ENCODE data around the gene SNAP47.
"Not testable (repeated sequence)": the region's sequence is repeated elsewhere in the genome, so short reads cannot be mapped to it uniquely, and the experiment has no call there.

SNAP47 gene

DNA sequence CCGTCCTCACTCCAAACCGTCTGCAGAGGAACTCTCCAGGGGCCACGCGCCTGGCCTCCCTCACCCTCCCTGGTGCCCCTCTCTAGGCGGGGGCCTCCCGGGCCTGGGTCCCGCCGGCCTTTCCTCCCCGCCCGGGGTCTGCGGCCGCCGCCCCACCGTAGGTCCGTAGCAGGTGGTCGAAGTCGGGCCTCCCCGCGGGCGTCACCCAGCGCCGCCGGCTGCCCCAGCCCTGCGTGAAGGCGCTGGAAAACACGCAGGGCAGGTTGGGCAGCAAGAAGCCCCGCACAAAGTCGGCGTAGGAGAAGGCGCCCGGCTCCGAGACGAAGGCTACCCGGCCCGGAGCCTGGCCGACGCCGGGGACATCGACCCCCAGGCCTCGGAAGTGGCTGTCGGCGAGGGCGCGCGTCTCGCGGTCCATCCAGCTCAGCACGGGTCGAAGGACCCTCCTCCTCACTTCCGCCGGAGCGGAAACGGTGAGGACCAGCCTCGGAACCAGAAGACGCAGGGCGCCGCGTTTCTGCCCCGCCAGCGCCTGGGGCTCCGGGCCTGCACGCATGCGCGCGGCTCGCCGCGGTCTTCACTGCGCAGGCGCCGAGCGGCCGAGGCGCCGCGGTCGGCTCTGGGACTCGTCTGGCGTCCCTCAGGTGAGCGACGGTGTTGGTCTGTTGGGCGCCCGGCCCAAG lies at the start of gene SNAP47, which contains the start of gene JMJD4:
SNAP47 (plus strand) TSS at position 580 of the 683 bp plus-strand sequence. CDS start 12,302 bp downstream, outside the sequence.
JMJD4 (minus strand) TSS at position 447 of the 683 bp plus-strand sequence; CDS start at position 418, 29 bp downstream.
- peak; percentile 85 for DNase-seq (ENCODE audit: low read depth, low spot score)

DNA sequence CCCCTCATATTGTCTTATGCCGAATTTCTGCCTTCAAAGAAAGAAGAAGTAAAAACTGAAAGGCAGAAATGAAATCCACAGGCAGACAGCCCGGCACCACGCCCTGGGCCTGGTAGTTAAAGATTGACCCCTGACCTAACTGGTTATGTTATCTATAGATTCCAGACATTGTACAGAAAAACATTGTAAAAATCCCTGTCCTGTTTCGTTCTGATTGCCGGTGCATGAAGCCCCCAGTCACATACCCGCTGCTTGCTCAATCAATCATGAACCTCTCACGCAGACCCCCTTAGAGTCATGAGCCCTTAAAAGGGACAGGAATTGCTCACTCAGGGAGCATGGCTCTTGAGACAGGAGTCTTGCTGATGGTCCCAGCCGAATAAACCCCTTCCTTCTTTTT lies 49.4 kb upstream of the SNAP47 start:
- DNase-seq (ENCODE audit: low read depth, low spot score), result no peak

- no peak for DNase-seq (ENCODE audit: low read depth, low spot score)
These were observed 37.8 kb upstream of the SNAP47 start for GRCh38 chr1:227697321-227697864.

GRCh38 chr1:227701631-227702030 lies 33.6 kb upstream of the SNAP47 start:
- not testable (repeated sequence) for DNase-seq (ENCODE audit: low read depth, low spot score)

DNA sequence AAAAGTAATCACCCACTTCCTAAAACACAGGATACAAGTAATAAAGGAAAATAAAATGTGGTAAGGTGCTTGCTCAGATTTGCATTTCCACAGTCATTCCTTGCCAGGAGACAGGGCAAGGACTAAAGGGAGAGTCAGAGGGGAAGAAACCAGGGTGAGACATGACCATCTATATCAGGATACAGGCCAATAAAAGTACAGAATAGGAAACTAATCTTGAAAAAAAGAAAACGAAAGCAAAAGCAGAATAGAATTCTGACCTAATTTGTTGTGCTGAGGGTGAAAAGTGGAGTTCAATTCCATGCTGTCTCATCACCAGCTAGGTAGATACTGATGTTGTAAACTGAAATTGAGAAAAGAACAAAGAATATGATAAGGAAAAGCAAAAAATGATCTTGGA lies 27.4 kb upstream of the SNAP47 start:
- DNase-seq (ENCODE audit: low read depth, low spot score), result no peak

DNA sequence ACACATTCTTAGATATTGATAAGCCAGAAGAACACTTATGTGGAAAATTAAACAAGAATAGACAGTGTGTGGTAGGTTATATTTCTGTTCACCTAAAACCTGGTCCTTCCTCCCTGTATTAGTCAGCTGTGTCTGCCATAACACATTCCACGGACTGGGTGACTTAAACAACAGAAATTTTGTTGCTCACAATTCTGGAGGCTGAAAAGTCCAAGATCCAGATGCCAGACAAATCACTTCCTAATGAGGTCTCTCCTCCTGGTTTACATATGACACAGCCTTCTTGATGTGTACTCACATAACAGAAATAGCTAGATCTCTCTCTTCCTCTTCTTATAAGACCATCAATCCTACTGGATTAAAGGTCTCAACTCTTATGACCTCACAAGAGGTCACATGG lies 25.8 kb upstream of the SNAP47 start:
- no peak for DNase-seq (ENCODE audit: low read depth, low spot score)

DNA sequence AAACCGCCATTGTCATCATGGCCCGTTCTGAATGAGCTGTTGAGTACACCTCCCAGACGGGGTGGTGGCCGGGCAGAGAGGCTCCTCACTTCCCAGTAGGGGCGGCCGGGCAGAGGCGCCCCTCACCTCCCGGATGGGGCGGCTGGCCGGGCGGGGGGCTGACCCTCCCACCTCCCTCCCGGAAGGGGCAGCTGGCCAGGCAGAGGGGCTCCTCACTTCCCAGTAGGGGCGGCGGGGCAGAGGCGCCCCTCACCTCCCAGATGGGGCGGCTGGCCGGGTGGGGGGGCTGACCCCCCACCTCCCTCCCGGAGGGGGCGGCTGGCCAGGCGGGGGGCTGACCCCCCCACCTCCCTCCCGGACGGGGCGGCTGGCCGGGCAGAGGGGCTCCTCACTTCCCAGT lies 24.8 kb upstream of the SNAP47 start:
- DNase-seq (ENCODE audit: low read depth, low spot score), result not testable (repeated sequence)

DNA sequence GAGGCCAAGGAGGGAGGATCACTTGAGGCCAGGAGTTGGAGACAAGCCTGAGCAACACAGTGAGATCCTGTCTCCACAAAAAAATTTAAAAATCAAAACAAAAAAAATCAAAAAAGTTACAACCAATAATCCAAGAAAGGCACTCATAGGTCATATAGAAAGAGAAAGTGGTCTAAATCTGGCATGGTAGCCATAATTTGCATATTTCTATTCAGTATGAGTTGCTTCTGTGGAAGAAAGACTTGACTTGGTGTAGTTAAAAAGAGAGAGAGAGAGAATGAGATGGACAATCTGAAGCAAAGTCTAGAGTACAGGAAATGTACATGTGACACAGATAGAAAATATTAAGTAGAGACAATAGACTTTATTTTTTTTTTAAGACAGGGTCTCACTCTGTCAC lies 22.6 kb upstream of the SNAP47 start:
- DNase-seq (ENCODE audit: low read depth, low spot score), result no peak

- DNase-seq (ENCODE audit: low read depth, low spot score), result no peak
These were observed 16.3 kb upstream of the SNAP47 start for GRCh38 chr1:227718932-227719331.

DNA sequence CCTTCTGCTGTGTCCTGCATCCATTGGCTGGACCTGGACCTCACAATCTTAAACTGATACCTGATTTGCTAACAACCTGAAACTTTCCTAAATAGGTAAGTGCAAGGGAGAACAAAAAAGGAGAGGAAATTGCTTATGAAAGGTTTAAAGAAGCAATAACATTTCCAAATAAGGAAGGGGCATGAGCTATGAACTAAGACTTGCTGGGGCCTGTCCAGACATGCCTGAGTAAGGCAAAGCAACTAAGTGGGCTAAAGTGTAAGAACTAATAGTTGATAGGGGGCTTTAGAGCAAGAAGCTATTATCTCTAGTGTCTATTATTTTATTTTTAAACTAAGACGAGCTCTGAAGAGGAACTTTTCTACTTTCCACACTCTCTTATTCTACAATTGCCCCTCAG lies 11.8 kb upstream of the SNAP47 start:
- no peak for DNase-seq (ENCODE audit: low read depth, low spot score)

DNA sequence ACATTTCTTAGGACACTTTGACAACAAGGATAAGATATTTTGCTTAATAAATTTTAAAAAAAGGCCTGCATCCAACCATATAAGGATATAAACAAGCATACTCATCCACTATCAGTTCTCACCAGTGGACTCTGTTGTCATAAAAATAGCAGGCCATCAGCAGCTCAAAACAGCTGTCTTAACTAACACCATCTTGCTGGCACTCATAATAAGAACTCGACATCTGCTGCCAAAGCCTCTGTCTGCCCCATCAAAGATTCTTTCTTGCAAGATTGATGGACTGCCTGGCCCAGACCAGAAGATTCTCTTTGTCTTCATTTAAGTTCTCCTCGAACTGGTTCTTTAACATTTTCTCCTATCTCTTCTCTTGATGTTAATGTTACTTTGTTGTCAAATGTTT lies 10.2 kb upstream of the SNAP47 start:
- no peak for DNase-seq (ENCODE audit: low read depth, low spot score)

- no peak for DNase-seq (ENCODE audit: low read depth, low spot score)
These were observed 8.9 kb upstream of the SNAP47 start for GRCh38 chr1:227726318-227726717.

DNA sequence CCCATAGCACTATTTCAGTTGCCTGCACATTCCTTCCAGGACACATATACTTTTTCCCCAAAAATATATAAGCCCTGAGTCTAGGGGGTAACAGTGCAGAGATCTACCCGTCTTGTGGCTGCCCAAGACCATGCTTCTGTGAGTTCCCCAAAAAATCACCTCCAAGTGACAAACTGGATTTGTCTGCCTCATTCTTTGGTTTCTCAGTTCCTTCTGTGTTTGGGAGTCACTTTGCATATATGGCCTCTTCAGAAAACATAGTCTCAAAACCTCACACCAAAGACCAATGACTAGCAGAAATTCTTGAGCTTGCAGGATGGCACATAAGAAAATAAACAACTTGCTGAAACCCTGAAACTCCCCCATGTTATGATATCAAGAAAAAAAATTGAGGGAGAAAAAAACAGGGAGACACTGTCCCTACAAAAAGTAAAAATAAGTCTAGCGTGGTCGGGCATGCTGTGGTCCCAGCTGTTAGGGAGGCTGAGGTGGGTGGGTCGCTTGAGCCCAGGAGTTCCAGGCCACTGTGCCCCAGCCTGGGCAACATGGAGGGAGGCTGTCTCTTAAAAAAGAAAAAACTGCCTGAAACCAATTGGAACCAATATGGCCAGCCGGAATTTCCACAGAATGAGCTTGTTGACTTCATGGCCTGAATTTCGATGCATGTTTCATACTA lies 8.2 kb upstream of the SNAP47 start:
- DNase-seq (ENCODE audit: low read depth, low spot score), result no peak

DNA sequence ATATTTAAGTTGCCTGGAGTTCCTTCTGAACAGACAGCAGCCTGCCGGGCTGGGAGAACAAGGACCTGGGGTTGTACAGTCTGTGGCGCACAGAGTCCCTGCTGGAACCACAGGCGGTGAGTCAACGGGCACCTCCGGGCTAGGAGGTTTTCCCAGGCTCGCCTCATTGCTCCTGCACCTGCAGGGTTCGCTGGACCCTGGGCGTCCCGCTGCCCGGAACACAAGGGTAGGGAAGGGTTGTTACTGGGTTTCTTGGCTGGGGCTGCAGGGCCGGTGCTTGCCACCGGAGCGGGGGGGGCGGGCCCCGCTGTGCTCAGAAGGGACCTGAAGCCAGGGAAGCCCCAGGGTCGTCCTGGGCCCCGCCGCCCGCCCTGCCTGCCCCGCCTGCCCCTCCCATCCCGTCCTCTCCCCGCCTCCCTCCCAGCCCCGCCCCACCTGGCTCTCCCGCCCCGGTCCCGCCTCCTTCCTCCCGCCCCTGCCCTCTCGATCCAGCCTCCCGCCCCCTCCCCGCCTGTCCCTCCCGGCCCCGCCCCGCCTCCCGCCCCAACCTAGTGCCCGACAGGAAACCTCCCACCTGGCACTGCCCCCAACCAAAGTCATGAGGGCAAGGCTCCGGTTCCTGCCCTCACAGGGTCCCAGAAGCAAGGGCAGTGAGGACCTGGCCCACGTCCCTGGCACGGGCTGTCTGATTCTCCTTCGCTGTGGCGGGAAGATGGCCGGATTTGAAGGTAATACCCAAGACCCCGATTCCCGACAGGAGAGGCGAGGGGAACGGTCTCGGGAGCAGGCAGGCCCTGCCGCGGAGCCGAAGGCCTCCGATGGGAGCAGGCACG lies 7.0 kb upstream of the SNAP47 start:
- DNase-seq (ENCODE audit: low read depth, low spot score), result no peak

GRCh38 chr1:227728892-227729143 lies 6.4 kb upstream of the SNAP47 start:
- no peak for DNase-seq (ENCODE audit: low read depth, low spot score)

DNA sequence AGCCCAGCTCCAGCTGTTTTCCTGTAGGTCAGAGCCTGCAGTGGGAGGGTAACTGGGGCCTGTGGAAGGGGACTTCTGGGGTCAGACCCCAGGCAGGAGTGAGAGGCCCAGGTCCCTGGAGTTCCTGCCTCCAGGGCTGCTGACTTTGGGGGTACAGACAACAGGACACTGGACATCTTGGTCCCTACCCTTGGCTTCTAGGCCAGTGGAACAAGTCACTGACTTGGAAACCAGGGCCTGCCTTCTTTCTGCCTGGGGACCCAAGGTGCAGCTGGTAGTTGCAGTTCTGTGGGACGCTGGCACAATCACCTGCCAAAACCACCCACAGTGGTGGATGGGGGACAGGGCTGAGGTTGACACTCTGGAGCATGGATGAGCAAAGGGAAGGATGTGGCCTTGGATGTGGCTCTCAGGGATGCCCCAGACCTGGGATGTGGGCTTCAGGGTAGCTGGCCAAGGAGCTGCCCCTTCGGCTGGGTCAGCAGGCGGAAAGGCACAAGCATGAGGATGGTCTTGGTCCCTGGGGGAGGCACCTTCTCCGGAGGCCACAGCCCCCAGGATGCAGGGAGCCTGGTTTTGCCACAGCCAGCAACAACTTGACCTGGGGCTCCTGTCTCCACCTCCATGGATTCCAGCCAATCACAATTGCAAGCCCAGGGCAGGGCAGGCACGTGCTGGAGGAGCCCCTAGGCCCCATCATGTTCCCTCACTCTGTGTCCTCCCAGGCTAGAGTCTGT lies 5.9 kb upstream of the SNAP47 start:
- no peak for DNase-seq (ENCODE audit: low read depth, low spot score)

DNA sequence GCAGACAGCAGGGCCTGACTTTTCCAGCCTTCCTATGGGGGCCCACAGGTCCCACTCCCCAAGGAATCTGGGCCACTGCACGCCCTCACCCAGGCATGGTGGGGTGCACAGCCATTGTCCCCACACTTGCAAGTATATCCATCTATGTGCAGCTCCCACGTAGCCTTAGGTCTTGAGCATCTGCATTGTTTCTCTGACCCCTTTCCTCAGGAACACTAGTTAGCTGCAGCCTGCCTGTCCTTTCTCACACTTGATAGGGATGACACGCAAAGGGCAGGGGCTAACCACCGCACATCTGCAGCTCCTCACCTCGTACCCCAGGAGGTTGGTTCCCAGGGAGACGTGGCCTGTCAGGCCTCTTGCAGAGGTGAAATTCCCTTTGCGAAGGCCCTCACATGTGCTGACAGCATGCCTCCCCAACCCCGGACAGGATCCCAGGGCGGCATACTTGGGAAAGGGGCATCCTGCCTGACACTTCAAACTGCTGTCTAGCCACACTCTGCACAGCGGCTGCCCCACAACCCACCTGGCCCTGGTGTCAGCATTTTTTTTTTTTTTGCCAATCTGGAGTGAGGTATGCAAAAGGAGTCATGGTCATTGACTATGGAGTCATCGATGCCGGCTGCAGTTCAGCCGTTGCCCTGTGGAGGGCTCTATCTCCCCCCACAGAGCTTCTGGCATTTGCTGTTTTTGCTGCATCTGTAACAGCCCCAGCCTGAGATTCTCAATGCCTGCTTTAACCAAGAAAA lies 5.2 kb upstream of the SNAP47 start:
- DNase-seq (ENCODE audit: low read depth, low spot score), result no peak

DNA sequence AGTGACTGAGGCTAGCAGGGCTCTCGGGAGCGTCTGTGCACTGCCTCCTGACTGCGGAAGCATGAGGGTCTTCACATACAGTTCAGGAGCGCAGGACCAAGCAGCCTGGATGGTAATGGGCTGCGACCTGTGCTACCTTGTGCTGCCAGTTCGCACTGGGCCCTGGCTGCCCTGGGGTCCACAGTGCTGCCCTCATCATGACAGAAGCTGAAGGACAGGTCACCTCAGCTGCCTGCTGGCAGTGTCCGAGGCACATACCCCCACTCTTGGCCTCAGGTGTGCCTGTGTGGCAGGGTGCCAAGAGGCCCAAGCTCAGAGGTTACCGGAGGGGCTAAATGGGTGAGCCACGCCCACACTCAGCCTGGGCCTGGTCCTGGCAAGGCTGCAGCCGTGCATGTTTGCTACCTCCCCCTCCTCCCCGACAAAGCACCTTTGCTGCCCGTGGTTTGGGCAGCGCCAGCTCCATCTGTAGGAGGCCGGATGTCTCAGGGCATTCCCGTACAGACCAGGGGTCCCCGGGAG lies 4.5 kb upstream of the SNAP47 start:
- DNase-seq (ENCODE audit: low read depth, low spot score), result no peak

GRCh38 chr1:227731241-227731677 lies 4.0 kb upstream of the SNAP47 start:
- no peak for DNase-seq (ENCODE audit: low read depth, low spot score)

DNA sequence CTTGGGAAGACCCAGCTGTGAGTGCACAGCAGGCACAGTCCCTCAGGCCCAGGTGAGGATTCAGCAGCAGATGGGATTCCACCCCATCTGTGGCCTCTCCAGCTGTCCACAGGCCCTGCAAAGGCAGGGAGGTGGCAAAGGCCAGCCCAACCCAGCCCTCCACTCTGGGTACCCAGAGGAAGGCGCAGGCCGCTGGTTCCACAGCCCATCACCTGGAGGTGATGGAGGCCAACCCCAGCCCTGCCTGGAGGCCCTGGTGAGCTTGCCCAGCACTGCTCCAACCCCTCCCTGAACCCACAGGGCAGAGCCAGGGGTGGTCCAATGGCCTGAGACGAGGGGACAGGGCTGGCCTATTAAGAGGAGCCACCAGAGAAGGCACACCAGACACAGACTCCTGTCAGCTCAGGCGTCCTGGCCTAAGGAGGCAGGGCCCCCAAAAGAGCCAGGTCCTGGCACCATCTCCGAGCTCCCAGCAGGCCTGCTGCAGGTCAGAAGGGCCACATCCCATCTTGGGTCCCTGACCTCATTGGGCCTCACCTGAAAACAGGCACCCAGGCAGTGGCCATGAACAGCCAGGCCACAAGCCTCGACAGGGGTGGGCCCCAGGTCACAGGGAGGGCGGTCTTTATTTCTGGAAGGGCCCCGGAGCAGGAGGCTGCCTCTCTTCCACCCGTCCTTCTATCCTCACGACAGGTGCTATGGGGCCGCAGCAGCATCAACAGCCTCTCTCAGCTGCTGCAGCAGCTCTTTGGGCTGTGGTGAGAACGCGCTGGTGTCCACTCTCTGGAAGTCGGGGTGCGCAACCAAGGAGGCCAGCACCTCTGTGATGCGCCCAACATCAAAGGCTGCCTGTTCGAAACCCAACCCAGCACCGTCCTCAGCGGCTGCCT lies 3.3 kb upstream of the SNAP47 start:
- no peak for DNase-seq (ENCODE audit: low read depth, low spot score)

Data from activated CD4-positive, CD25-positive, alpha-beta regulatory T cell treated with anti-CD3 and anti-CD28 coated beads, Interleukin-2, amount 50 U/mL, for 16 hours (primary cell).